GM23338 (cell line): ENCODE data around the gene SASH1. TPM values are rescaled to one million over a fixed set of nuclear protein-coding genes. Genes with fewer than 3 reads are reported as not detected.

ENCODE experiments used
- ATAC-seq: fragments of 200-7000 bp; cut with Tn5 transposase; 3 replicates; pipeline ENCODE4 v1.9.1; 2020
- DNase-seq: peaks from one replicate; pipeline ENCODE4 v3.0.0-alpha.2; 2015; ENCODE audit warnings: low spot score
- H2AFZ ChIP-seq: fragments of 200-600 bp; sonication (generic); 2 replicates; pipeline ENCODE4 v1.8.0; 2016; ENCODE audit warnings: antibody characterized with exemption, mild to moderate bottlenecking, moderate library complexity
- H3F3A ChIP-seq: fragments of 200-600 bp; sonication (generic); replicated peaks from 2 replicates; pipeline ENCODE4 v1.8.0; 2017; ENCODE audit warnings: antibody characterized with exemption, mixed run types, low read depth
- H3K27ac ChIP-seq: fragments of 200-600 bp; sonication (generic); 2 replicates; pipeline ENCODE4 v1.6.1; 2016; ENCODE audit warnings: low read depth
- H3K27me3 ChIP-seq: fragments of 200-600 bp; sonication (generic); 2 replicates; pipeline ENCODE4 v1.8.0; 2016; ENCODE audit warnings: mild to moderate bottlenecking, mixed run types, moderate library complexity; ENCODE audit not compliant: insufficient read depth
- H3K36me3 ChIP-seq: fragments of 200-600 bp; sonication (generic); 2 replicates; pipeline ENCODE4 v1.8.0; 2016; ENCODE audit warnings: mild to moderate bottlenecking; ENCODE audit not compliant: insufficient read depth
- H3K4me1 ChIP-seq: fragments of 200-600 bp; sonication (generic); 2 replicates; pipeline ENCODE4 v1.8.0; 2016; ENCODE audit warnings: mild to moderate bottlenecking, moderate library complexity; ENCODE audit not compliant: insufficient read depth
- H3K4me2 ChIP-seq: fragments of 200-600 bp; sonication (generic); 2 replicates; pipeline ENCODE4 v1.7.1; 2017; ENCODE audit warnings: mixed run types
- H3K4me3 ChIP-seq: fragments of 200-600 bp; sonication (generic); 2 replicates; pipeline ENCODE4 v1.6.1; 2016; ENCODE audit warnings: mixed run types
- H3K79me2 ChIP-seq: fragments of 200-600 bp; sonication (generic); replicated peaks from 2 replicates; pipeline ENCODE4 v1.8.0; 2017; ENCODE audit warnings: mild to moderate bottlenecking; ENCODE audit not compliant: insufficient read depth
- H3K9me2 ChIP-seq: fragments of 200-600 bp; sonication (generic); 2 replicates; pipeline ENCODE4 v1.8.0; 2017; ENCODE audit not compliant: insufficient read depth
- H4K20me1 ChIP-seq: fragments of 200-600 bp; sonication (generic); replicated peaks from 2 replicates; pipeline ENCODE4 v1.8.0; 2017; ENCODE audit warnings: mild to moderate bottlenecking; ENCODE audit not compliant: insufficient read depth
- H3K27ac Mint-ChIP-seq: 2 replicates; pipeline ENCODE4 v1.8.0; 2020; ENCODE audit warnings: inconsistent platforms, mild to moderate bottlenecking, moderate library complexity, mixed read lengths
- H3K27me3 Mint-ChIP-seq: 3 replicates; pipeline ENCODE4 v1.8.0; 2022; ENCODE audit warnings: low read depth, mild to moderate bottlenecking, moderate library complexity, mixed read lengths, inconsistent platforms; ENCODE audit not compliant: insufficient read depth, poor library complexity
- H3K36me3 Mint-ChIP-seq: 3 replicates; pipeline ENCODE4 v1.8.0; 2021; ENCODE audit warnings: low read depth, mild to moderate bottlenecking, inconsistent platforms, moderate library complexity, mixed read lengths
- H3K4me1 Mint-ChIP-seq: 3 replicates; pipeline ENCODE4 v1.8.0; 2020; ENCODE audit warnings: mild to moderate bottlenecking, inconsistent platforms, mixed read lengths
- H3K4me3 Mint-ChIP-seq: 3 replicates; pipeline ENCODE4 v1.8.0; 2021; ENCODE audit warnings: moderate library complexity, mild to moderate bottlenecking, inconsistent platforms, mixed read lengths
- H3K9me3 Mint-ChIP-seq: 3 replicates; pipeline ENCODE4 v1.8.0; 2020; ENCODE audit warnings: moderate library complexity, mild to moderate bottlenecking, inconsistent platforms, mixed read lengths
- CREB1 ChIP-seq: fragments of 250-450 bp; sonication (Bioruptor Pico); IDR thresholded peaks from 2 replicates; pipeline ENCODE4 v1.5.0; 2020; ENCODE audit warnings: low read depth, mild to moderate bottlenecking, moderate library complexity
- CTCF ChIP-seq, 2 experiments: fragments of 200-600 bp in 1 of 2; sonication (generic) in 1 of 2; conservative IDR thresholded peaks; 2 replicates each; pipeline versions ENCODE4 v1.5.1 to v1.6.1; 2016 to 2017; ENCODE audit warnings: antibody characterized with exemption in 2 of 2, low read depth in 2 of 2, mild to moderate bottlenecking in 2 of 2, moderate library complexity in 1 of 2
- ETS1 ChIP-seq: IDR thresholded peaks from 2 replicates; pipeline ENCODE4 v1.6.1; 2016; ENCODE audit warnings: antibody characterized with exemption
- EZH2 ChIP-seq: fragments of 200-600 bp; sonication (generic); IDR thresholded peaks from one replicate; pipeline ENCODE4 v1.8.0; 2017; ENCODE audit warnings: antibody characterized with exemption, mild to moderate bottlenecking, low read depth; ENCODE audit not compliant: unreplicated experiment
- EZH2phosphoT487 ChIP-seq: fragments of 200-600 bp; sonication (generic); IDR thresholded peaks from one replicate; pipeline ENCODE4 v1.8.1; 2018; ENCODE audit warnings: antibody characterized with exemption; ENCODE audit not compliant: unreplicated experiment
- JUNB ChIP-seq: IDR thresholded peaks from one replicate; pipeline ENCODE4 v1.6.1; 2016; ENCODE audit warnings: antibody characterized with exemption; ENCODE audit not compliant: unreplicated experiment
- NANOG ChIP-seq: IDR thresholded peaks from 2 replicates; pipeline ENCODE4 v1.6.1; 2016; ENCODE audit warnings: antibody characterized with exemption, borderline replicate concordance
- POLR2AphosphoS5 ChIP-seq: IDR thresholded peaks from 2 replicates; pipeline ENCODE4 v1.6.1; 2016; ENCODE audit warnings: antibody characterized with exemption, low read depth
- REST ChIP-seq: IDR thresholded peaks from one replicate; pipeline ENCODE4 v1.6.1; 2018; ENCODE audit warnings: antibody characterized with exemption; ENCODE audit not compliant: unreplicated experiment
- STAT1 ChIP-seq: IDR thresholded peaks from one replicate; pipeline ENCODE4 v1.6.1; 2016; ENCODE audit warnings: antibody characterized with exemption; ENCODE audit not compliant: unreplicated experiment
- ZNF114 ChIP-seq: fragments of 250-450 bp; sonication (Bioruptor Pico); IDR thresholded peaks from 2 replicates; pipeline ENCODE4 v1.5.0; 2020; ENCODE audit warnings: mild to moderate bottlenecking, moderate library complexity
- ZNF331 ChIP-seq: fragments of 250-450 bp; sonication (Bioruptor Pico); IDR thresholded peaks from 2 replicates; pipeline ENCODE4 v1.5.0; 2020; ENCODE audit warnings: low read depth, mild to moderate bottlenecking, moderate library complexity
- ZNF462 ChIP-seq: fragments of 250-450 bp; sonication (Bioruptor Pico); IDR thresholded peaks from 2 replicates; pipeline ENCODE4 v1.5.0; 2020; ENCODE audit warnings: mild to moderate bottlenecking, moderate library complexity
- polyA plus RNA-seq: library from polyadenylated mRNA; unstranded; fragments of >200 nt; fragmentation: Nextera tagmentation; extraction: Ambion mirVana; gene quantifications from 2 replicates; pipeline ENCODE4 v1.2.1, GENCODE V29; 2016
- total RNA-seq: library from RNA; depleted of rRNA; stranded (reverse); fragments of >200 nt; shearing (Covaris generic); gene quantifications from 2 replicates; pipeline ENCODE4 v1.2.3, GENCODE V29; 2014

The SASH1 gene
- total and polyA plus RNA-seq, 2 experiments from 2014 or later: 8.2 to 30.2 TPM

- H3K9me2 ChIP-seq: no peaks in the 10 kb centered on the region
- H3K36me3 Mint-ChIP-seq: no peaks in the 10 kb centered on the region
- TF ChIP-seq STAT1: no peak
- TF ChIP-seq EZH2phosphoT487: no peak
- TF ChIP-seq CREB1 (CRISPR knock-in tag): no peak
- no peak for TF ChIP-seq ZNF462
- no peak for TF ChIP-seq JUNB
- no peak for TF ChIP-seq POLR2AphosphoS5
- no peak for TF ChIP-seq CTCF (conservative IDR thresholded peaks at IDR 0.05; ENCODE audit: low read depth in 2 of 2)
- no peak for TF ChIP-seq NANOG
- TF ChIP-seq REST: no peak
- TF ChIP-seq ZNF331 (CRISPR knock-in tag): no peak
- no peak for TF ChIP-seq EZH2
- no peak for TF ChIP-seq ETS1
- TF ChIP-seq ZNF114 (CRISPR knock-in tag): no peak
- ATAC-seq (no peak), DNase-seq (no peak)
- H3K4me3 ChIP-seq: no peak overlapping the region
- H3K27ac ChIP-seq: peak overlapping the region; percentile 2
- H3K27me3 ChIP-seq: no peaks in the 10 kb centered on the region
- no peak overlapping the region for H2AFZ ChIP-seq
- H3K4me2 ChIP-seq: peak overlapping the region; percentile 10
- H3K4me1 Mint-ChIP-seq: peaks cover 41% of the 10 kb centered on the region
- H4K20me1 ChIP-seq: 0 out of 2 replicates have a peak, but pooled peaks cover 4% of the 10 kb centered on the region
- no peaks in the 10 kb centered on the region for H3K9me3 Mint-ChIP-seq
- no peaks in the 10 kb centered on the region for H3F3A ChIP-seq
- H3K27me3 Mint-ChIP-seq: peaks cover 8% of the 10 kb centered on the region
- peak overlapping the region; percentile 66 for H3K27ac Mint-ChIP-seq
- H3K79me2 ChIP-seq: peaks cover 8% of the 10 kb centered on the region
- no peaks in the 10 kb centered on the region for H3K36me3 ChIP-seq
- H3K4me1 ChIP-seq: peaks cover 33% of the 10 kb centered on the region
- H3K4me3 Mint-ChIP-seq: no peak overlapping the region
Observed at GRCh38 chr6:148509119-148509799, 166.6 kb downstream of the SASH1 start.
